Epithelial cell of proximal tubule (primary cell): ENCODE results near the gene HINT2. TPM values are rescaled to one million over a fixed set of nuclear protein-coding genes. Genes with fewer than 3 reads are reported as not detected.

Experiments
- DNase-seq: peaks from one replicate; pipeline ENCODE4 v3.0.0-alpha.2; 2011; ENCODE audit warnings: low read depth
- H3K4me3 ChIP-seq: 2 replicates; pipeline ENCODE4 v1.5.1; 2011; ENCODE audit warnings: low read depth, mild to moderate bottlenecking, low read length
- CTCF ChIP-seq: conservative IDR thresholded peaks from 2 replicates; pipeline ENCODE4 v1.5.1; 2012; ENCODE audit warnings: low read depth, mild to moderate bottlenecking, low read length
- total RNA-seq: library from RNA; depleted of rRNA; stranded (reverse); fragments of >200 nt; gene quantifications from 2 replicates; pipeline ENCODE4 v1.2.3, GENCODE V29; 2015

HINT2 gene
- total RNA-seq, 1 donor from 2014 or later, result 25.9 TPM

GRCh38 chr9:35781066-35781465, 33.8 kb downstream of the HINT2 start:
- TF ChIP-seq CTCF, result no peak
- H3K4me3 ChIP-seq, result no peak overlapping the region
- DNase-seq, result no peak

GRCh38 chr9:35778496-35778895, 36.3 kb downstream of the HINT2 start:
- no peak for TF ChIP-seq CTCF
- DNase-seq, result no peak
- H3K4me3 ChIP-seq, result no peak overlapping the region

GRCh38 chr9:35776018-35776417, 38.8 kb downstream of the HINT2 start:
- TF ChIP-seq CTCF, result no peak
- DNase-seq, result no peak

GRCh38 chr9:35774907-35775635, 39.8 kb downstream of the HINT2 start:
- no peak for TF ChIP-seq CTCF
- DNase-seq, result no peak
- H3K4me3 ChIP-seq, result no peak overlapping the region

More at GRCh38 chr9:35776018-35776417, 38.8 kb downstream of the HINT2 start:
- no peak overlapping the region for H3K4me3 ChIP-seq

GRCh38 chr9:35771943-35772342, 42.9 kb downstream of the HINT2 start:
- TF ChIP-seq CTCF, result no peak
- H3K4me3 ChIP-seq, result no peak overlapping the region
- DNase-seq, result no peak

- no peak for TF ChIP-seq CTCF
- no peak overlapping the region for H3K4me3 ChIP-seq
Measured at GRCh38 chr9:35771534-35771933, 43.3 kb downstream of the HINT2 start.

GRCh38 chr9:35771075-35771433, 43.8 kb downstream of the HINT2 start:
- no peak for TF ChIP-seq CTCF
- DNase-seq, result no peak
- H3K4me3 ChIP-seq, result no peak overlapping the region

More at GRCh38 chr9:35771534-35771933, 43.3 kb downstream of the HINT2 start:
- no peak for DNase-seq
